Measurements from ENCODE around the gene MCU.

DNA sequence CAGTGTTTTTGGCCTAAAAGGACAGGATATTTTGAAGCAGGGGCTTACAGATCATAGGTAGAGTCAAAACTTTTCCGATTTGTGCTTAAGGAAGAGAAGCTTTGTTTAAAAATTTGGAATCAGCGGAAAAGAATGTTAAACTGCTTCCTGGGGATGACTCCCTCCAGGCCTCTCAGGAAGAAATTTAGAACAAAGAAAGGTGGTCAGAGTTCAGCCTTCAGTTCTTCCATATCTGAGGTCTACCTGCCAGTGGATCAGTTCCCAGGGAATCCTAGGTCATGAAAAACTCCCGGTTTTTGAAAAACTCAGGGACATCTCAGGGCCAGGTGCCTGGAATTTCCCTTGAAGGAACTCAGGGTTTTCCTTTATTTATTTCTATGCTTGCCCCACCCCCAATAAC is 100.3 kb downstream of the MCU start:
- TF ChIP-seq, protein P1, sequence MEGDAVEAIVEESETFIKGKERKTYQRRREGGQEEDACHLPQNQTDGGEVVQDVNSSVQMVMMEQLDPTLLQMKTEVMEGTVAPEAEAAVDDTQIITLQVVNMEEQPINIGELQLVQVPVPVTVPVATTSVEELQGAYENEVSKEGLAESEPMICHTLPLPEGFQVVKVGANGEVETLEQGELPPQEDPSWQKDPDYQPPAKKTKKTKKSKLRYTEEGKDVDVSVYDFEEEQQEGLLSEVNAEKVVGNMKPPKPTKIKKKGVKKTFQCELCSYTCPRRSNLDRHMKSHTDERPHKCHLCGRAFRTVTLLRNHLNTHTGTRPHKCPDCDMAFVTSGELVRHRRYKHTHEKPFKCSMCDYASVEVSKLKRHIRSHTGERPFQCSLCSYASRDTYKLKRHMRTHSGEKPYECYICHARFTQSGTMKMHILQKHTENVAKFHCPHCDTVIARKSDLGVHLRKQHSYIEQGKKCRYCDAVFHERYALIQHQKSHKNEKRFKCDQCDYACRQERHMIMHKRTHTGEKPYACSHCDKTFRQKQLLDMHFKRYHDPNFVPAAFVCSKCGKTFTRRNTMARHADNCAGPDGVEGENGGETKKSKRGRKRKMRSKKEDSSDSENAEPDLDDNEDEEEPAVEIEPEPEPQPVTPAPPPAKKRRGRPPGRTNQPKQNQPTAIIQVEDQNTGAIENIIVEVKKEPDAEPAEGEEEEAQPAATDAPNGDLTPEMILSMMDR (IDR thresholded peaks at IDR 0.05; ENCODE audit: poor library complexity), result no peak
- no peak for TF ChIP-seq EZH2 (IDR thresholded peaks at IDR 0.05; ENCODE audit: borderline replicate concordance)
- TF ChIP-seq EZH2phosphoT487 (IDR thresholded peaks at IDR 0.05; ENCODE audit: low read depth, severe bottlenecking, unreplicated experiment), result no peak
